Upper lobe of right lung (tissue), 1 donor: Measurements from ENCODE around the gene CYTH2. TPM values are rescaled to one million over a fixed set of nuclear protein-coding genes. Genes with fewer than 3 reads are reported as not detected.

Source experiments
- ATAC-seq: fragments of 200-7000 bp; cut with Tn5 transposase; one replicate; pipeline ENCODE4 v1.9.1; 2020; ENCODE audit warnings: mild to moderate bottlenecking, moderate library complexity
- DNase-seq: peaks from one replicate; pipeline ENCODE4 v3.0.0-alpha.2; 2020
- H3K27ac ChIP-seq: fragments of 200-600 bp; one replicate; pipeline ENCODE4 v1.8.0; 2022
- H3K27me3 ChIP-seq: fragments of 200-600 bp; one replicate; pipeline ENCODE4 v1.8.0; 2022; ENCODE audit warnings: mild to moderate bottlenecking
- H3K36me3 ChIP-seq: fragments of 200-600 bp; one replicate; pipeline ENCODE4 v1.8.0; 2022
- H3K4me1 ChIP-seq: fragments of 200-600 bp; one replicate; pipeline ENCODE4 v1.8.0; 2022
- H3K4me3 ChIP-seq: fragments of 200-600 bp; one replicate; pipeline ENCODE4 v1.8.0; 2022; ENCODE audit warnings: mild to moderate bottlenecking
- H3K9me3 ChIP-seq: fragments of 200-600 bp; one replicate; pipeline ENCODE4 v1.8.0; 2022
- intact Hi-C: fragments of 100-400 bp; cut with DNase I; formaldehyde crosslinking; loops from one replicate; pipeline ENCODE4 v1.11.0; 2022
- total RNA-seq: library from RNA; stranded (reverse); fragmentation: NEBNext Ultra II Directional; extraction: Animal tissue kit (Norgen Biotek cat#: 25700); gene quantifications from one replicate; pipeline ENCODE4 v1.2.1, GENCODE V29; 2021
- TF ChIP-seq, protein P1 (sequence below): fragments of 200-600 bp; IDR thresholded peaks from one replicate; pipeline ENCODE4 v1.8.0; 2022; ENCODE audit warnings: antibody characterized with exemption
- donor health status: DM: no; HTN: yes; CAD: no; lungs with severe emphysema.

The CYTH2 gene
- total RNA-seq, 1 donor from 2014 or later: 60.7 TPM

DNA sequence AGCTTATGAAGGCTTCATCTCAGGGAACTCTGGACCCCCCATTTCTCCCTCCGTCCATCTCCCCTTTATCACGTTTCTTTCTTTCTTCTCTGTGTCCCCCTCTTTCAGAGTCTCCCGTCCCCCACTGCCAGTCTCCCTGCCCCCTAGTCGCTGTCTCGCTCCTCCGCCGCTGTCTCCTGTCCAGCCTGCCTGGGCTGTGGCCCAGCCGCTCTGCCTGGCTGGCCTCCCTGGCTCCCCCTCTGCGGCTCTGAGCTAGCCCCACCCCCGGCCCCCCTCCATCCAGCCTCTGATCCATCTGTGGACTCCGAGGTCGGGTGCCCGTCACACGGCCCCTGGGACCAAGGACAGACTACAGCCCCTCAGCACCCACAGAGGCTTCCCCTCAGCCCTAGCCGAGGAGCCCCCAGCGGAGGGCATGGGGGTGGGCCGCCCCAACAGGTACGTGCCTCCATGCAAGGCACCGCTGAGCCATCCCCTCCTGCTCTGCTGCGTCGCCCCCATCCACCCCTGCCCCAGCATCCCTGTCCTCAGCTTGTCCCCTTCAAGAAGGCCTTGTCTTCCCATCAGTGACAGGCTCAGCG lies 14.9 kb upstream of the CYTH2 start:
- H3K4me1 ChIP-seq: no peaks in the 10 kb centered on the region
- no peak overlapping the region for H3K27ac ChIP-seq
- H3K36me3 ChIP-seq: peaks cover 69% of the 10 kb centered on the region
- no peaks in the 10 kb centered on the region for H3K27me3 ChIP-seq
- no peaks in the 10 kb centered on the region for H3K9me3 ChIP-seq
- TF ChIP-seq, protein P1, sequence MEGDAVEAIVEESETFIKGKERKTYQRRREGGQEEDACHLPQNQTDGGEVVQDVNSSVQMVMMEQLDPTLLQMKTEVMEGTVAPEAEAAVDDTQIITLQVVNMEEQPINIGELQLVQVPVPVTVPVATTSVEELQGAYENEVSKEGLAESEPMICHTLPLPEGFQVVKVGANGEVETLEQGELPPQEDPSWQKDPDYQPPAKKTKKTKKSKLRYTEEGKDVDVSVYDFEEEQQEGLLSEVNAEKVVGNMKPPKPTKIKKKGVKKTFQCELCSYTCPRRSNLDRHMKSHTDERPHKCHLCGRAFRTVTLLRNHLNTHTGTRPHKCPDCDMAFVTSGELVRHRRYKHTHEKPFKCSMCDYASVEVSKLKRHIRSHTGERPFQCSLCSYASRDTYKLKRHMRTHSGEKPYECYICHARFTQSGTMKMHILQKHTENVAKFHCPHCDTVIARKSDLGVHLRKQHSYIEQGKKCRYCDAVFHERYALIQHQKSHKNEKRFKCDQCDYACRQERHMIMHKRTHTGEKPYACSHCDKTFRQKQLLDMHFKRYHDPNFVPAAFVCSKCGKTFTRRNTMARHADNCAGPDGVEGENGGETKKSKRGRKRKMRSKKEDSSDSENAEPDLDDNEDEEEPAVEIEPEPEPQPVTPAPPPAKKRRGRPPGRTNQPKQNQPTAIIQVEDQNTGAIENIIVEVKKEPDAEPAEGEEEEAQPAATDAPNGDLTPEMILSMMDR: no peak
- intact Hi-C loops: no loop called here
- DNase-seq: no peak
- ATAC-seq: no peak
- no peak overlapping the region for H3K4me3 ChIP-seq

DNA sequence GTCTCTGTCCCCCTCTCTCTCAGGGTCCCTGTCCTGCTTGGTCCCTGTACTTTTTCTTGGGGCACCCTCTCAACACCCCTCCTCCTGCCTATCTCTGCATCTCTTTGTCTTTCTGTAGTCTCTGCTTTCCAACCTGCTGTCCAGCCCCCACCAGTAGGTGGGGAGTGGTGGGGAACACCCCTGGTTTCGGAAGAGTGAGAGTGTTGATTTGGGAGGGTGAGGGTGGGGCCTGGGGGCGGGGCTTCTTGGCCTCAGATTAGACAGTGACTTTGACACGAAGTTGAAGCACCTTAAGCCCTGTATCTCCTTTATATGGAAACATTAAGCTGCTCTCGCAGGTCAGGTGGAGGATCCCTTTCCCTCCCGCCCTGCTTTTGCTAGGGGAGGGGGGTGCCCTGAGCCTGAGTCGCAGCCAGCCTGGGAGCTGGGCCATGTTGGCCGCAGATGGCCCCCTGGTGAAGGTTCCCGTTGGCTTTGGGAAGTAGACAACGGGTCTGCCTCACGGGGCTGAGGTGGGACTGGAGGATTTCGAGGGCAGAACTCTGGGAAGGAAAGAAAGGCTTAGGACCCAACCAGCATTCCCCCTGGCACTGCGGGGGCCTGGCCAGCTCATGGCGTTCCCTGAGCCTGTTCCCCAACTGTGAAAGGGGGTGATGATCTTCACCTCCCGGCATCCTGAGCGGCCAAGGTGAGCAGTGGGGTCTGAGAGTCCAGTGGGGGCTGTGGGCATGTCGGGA lies 13.8 kb upstream of the CYTH2 start, which contains the start of gene KCNJ14:
Gene KCNJ14, plus strand, starts transcription at position 404 of the 737 bp plus-strand sequence. CDS start 6,151 bp downstream, outside the sequence.
- Histone ChIP-seq H3K27ac (no peak within 1 kb of the TSS), H3K4me1 (no peaks in the 10 kb centered on the region), H3K27me3 (no peaks in the 10 kb centered on the region), H3K4me3 (no peak within 1 kb of the TSS), H3K9me3 (no peaks in the 10 kb centered on the region), H3K36me3 (peaks cover 58% of the 10 kb centered on the region)
- TF ChIP-seq, protein P1: no peak
- no peak for ATAC-seq
- DNase-seq: no peak
- intact Hi-C loops: no loop called here

DNA sequence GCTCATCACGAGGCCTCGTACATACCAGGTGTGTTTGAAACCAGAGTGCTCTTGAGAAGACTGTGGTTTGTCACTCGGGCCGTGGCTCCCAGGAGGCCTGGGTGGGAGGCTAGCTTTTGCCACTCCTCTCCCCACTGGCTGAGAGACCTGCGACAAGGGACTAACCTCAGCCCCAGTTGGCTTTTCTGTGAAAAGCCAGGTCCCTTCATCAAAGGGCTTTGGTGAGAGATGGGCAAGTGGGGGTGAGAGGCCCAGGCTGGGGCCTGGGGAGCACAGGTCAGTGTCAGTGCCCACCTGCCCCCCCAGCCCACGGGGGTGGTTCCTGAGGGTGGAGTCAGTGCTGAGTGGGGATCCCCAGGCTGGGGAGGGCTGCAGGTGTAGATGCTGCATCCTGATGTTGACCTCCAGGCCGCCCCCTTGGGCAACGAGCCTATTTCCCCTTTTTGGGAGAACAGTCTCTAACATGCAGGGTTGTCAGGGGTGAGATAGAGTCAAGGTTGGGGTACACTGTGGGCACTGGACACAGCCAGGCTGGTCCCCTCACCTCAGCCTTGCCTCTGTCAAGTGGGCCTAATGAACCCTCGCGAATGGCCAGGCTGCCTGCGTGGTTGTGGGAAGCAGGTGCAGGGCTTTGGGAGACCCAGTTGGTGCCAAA lies 13.1 kb upstream of the CYTH2 start:
- Histone ChIP-seq H3K27ac (no peak overlapping the region), H3K27me3 (no peaks in the 10 kb centered on the region), H3K4me1 (no peaks in the 10 kb centered on the region), H3K36me3 (peaks cover 51% of the 10 kb centered on the region), H3K4me3 (no peak overlapping the region), H3K9me3 (no peaks in the 10 kb centered on the region)
- TF ChIP-seq, protein P1: no peak
- no peak for ATAC-seq
- intact Hi-C loops: no loop called here
- no peak for DNase-seq

DNA sequence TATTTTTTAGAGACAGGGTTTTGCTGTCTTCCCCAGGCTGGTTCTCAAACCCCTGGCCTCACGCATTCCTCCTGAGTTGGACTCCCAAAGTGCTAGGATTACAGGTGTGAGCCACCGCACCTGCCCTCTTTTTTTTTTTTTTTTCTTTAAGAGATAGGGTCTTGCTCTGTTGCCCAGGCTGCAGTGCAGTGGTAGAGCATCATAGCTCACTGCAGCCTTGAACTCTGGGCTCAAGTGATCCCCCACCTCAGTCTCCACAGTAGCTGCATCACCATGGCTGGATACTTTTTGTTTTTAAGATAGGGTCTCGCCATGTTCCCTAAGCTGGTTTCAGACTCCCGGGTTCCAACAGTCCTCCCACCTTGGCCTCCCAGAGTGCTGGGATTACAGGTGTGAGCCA lies 12.3 kb upstream of the CYTH2 start:
- DNase-seq (no peak), ATAC-seq (no peak)
- H3K9me3 ChIP-seq: no peaks in the 10 kb centered on the region
- TF ChIP-seq, protein P1: no peak
- H3K4me1 ChIP-seq: no peaks in the 10 kb centered on the region
- H3K27me3 ChIP-seq: no peaks in the 10 kb centered on the region
- peaks cover 43% of the 10 kb centered on the region for H3K36me3 ChIP-seq
- intact Hi-C loops: no loop called here
- no peak overlapping the region for H3K4me3 ChIP-seq
- H3K27ac ChIP-seq: no peak overlapping the region

DNA sequence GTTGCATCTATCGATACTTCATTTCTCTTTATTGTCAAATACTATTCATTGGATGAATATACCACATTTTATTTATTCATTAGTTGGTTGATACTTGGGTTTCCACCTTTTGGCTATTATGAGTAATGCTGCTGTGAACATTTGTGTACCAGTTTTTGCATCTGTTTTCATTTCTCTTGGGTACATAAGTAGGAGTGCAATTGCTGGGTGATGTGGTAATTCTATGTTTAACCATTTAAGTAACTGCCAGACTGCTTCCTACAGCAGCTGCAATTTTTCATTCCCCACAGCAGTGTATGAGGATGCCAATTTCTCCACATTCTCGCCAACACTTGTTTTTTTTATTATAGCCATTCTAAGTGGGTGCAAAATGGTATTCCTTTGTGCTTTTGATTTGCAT lies 11.2 kb upstream of the CYTH2 start:
- H3K9me3 ChIP-seq: no peaks in the 10 kb centered on the region
- no peaks in the 10 kb centered on the region for H3K27me3 ChIP-seq
- ATAC-seq (no peak), DNase-seq (no peak)
- TF ChIP-seq, protein P1: no peak
- intact Hi-C loops: no loop called here
- no peaks in the 10 kb centered on the region for H3K4me1 ChIP-seq
- no peak overlapping the region for H3K4me3 ChIP-seq
- peaks cover 32% of the 10 kb centered on the region for H3K36me3 ChIP-seq
- H3K27ac ChIP-seq: no peak overlapping the region
